GM19372 (cell line): ENCODE measurements around the gene MTAP.

Experiments
- ATAC-seq: cut with Tn5 transposase; IDR thresholded peaks from one replicate; pipeline ENCODE4 v1.9.1; 2021; ENCODE audit warnings: mild to moderate bottlenecking, low read depth, moderate library complexity; ENCODE audit not compliant: unreplicated experiment

The MTAP gene

DNA sequence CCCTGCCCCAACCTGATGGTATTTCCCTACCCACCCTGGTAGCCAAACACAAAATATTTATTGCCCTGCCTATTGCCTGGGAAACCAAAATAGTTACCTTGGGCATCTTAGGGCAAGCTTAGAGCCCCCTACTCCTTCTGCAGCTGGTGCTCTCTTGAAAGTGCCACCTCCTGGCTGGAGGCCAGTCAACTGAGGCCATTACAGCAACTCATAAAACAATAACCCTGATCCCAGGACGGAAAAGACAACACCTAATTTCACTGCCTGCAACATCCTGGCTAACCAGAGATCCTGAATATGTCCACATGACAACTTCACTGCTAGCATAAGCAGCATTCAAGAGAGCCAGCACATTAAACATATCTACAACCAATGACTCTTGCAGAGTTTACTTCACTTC lies 38.7 kb downstream of the MTAP start:
- ATAC-seq = no peak

DNA sequence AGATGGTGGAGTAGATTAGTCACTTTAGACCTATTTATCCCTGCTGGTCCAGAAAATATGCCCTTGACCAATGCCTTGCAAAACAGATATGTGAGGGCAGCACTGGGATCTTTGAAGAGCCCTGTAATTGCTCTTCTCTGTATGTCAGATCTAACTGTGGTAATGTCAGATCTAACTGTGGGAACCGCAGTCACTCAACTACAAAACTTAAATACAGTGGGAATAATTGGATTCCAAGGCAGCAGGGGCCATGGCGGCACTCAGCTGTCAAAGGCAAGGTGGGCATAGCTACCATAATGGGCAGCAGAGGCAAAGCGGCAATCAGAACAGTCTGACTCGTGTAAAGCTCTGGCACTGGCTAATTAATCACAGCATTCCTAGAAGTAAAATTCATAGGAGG lies 46.2 kb downstream of the MTAP start:
- no peak for ATAC-seq

DNA sequence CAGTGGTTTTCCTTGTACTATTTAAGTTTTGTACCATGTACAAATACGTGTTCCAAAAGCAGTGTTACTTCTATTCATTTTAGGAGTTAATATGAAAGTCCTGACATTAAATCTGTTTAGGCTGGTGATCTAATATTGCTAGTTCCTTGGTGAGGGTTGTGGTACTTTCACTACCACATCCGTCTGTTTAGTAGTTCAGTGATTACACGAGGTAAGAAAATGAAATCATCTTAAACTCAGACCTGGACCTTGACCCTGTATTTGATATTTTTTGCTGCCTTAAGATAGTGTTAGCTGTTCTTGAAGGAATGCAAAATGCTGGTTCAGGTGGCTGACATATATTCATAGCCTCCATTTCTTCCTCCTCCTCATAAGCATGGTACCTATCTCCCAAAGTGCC lies 50.3 kb downstream of the MTAP start:
- peak; percentile 90 for ATAC-seq

GRCh38 chr9:21853414-21853813 lies 51.0 kb downstream of the MTAP start:
- ATAC-seq = no peak

- ATAC-seq = no peak
These were observed 51.7 kb downstream of the MTAP start for GRCh38 chr9:21854119-21854518.

- no peak for ATAC-seq
These were observed 52.2 kb downstream of the MTAP start for GRCh38 chr9:21854594-21854993.

DNA sequence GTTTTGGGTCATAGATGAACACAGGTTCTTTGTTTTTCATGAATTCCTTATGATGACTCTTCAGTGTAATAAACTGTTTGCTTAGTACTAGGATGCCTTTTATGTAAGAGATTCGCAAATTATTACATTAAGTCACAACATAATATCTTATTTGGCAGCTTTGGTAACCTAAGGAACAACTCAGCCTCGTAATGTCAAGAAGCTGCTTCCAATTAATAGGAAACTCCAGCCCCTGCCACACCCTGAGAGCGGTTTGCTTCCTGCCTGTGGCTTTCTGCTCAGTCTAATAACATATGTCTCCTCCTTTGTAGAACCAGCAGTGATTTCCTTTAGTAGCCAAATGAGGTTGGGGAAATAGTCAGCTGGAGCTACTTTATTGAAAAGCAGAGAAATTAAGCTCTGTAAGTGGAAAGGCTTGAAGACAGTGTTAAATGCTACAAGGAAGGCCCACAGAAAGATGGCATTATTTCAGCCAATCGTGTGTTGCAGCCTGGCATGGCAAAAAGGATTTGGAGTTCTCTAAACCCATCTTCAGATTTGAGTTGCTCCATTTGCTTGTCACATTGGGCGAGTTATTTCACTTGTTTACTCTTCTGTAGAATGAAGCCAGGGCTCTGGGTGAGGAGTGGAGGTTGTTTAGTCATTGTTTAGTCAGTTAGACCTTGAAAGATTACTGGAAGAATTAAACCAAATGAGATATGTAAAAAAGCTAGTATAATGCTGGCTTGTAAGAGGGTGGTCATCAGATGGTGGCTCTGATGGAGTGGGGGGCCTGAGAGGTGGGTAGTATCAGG lies 54.1 kb downstream of the MTAP start:
- no peak for ATAC-seq

DNA sequence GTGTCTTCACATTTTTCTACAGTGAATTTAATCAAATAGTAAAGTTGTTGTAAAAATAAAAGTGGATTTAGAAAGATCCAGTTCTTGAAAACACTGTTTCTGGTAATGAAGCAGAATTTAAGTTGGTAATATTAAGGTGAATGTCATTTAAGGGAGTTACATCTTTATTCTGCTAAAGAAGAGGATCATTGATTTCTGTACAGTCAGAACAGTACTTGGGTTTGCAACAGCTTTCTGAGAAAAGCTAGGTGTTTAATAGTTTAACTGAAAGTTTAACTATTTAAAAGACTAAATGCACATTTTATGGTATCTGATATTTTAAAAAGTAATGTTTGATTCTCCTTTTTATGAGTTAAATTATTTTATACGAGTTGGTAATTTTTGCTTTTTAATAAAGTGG lies 60.4 kb downstream of the MTAP start:
- no peak for ATAC-seq

- ATAC-seq = no peak
These were observed 62.1 kb downstream of the MTAP start for GRCh38 chr9:21864505-21864904.

DNA sequence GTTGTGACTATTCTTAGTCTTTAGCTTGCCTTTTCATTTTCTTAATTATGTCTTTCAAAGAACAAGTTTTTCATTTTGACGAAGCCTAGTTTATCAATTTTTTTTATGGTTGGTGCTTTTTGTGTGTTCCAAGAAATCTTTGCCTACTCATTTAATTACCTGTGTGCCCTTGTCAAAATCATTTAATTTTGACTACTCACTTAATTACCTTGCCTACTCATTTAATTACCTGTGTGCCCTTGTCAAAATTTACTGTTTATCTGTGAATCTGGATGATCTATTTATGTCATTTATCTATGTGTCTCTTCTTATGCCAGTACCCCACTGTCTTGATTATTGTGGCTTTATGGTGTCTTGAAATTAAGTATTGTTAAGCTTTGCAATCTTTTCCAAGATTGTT lies 63.9 kb downstream of the MTAP start:
- ATAC-seq = no peak

- no peak for ATAC-seq
These were observed 69.0 kb downstream of the MTAP start for GRCh38 chr9:21871256-21871975.

DNA sequence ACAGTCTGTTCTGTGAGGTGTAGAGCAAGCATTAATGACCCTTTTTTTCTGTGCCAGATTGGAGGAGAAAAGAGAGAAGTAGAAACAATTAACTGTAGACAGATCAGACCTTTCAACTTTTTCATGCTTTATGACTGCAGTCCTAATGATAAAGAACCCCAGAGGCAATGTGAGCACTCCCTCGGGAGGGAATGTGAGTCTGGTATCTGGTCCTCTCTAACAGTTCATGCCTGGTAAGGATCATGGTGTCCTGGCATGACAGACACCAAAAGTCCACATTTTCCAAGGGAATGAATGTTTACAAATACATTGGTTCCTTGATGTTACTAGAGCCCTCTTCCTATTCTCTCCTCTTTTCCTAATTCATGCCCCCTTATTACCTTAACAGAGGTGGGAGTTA lies 70.3 kb downstream of the MTAP start:
- no peak for ATAC-seq

GRCh38 chr9:21873540-21874221 lies 71.2 kb downstream of the MTAP start:
- ATAC-seq = no peak

- ATAC-seq = no peak
These were observed 73.5 kb downstream of the MTAP start for GRCh38 chr9:21875893-21876292.

- no peak for ATAC-seq
These were observed 81.2 kb downstream of the MTAP start for GRCh38 chr9:21883642-21884041.

DNA sequence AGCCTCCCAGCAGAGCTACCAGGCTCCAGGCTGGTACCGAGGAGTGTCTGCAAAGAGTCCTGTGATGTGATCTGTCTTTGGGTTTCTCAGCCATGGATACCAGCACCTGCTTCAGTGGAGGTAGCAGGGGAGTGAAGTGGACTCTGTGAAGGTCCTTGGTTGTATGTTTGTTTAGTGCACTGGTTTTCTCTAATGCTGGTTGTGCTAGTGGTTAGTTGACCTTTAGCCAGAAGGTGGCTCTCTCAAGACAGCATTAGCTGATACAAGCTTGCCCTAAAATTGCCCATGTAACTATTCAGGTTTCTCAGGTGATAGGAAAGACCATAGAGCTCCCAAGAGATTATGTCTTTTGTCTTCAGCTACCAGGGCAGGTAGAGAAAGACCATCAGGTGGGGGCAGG lies 87.2 kb downstream of the MTAP start:
- no peak for ATAC-seq

DNA sequence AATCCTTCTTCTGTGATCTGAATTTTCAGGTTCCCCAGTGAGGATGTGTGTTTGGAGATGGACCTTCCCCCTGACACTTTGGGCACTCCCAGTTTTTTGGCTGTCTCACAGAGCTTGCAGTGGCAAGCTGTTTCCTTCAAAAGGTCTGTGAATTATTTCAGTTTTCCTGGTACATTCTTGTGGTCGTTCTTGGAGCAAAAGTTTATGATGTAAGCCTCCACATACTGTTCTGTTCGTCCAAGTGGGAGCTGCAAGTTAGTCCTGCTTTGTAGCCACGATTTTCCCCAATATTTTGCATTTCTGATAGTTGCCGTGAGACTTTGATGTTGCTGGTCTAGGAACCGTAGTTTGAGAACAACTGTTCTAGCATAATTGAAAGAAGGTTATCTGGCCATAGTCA lies 88.3 kb downstream of the MTAP start:
- no peak for ATAC-seq

DNA sequence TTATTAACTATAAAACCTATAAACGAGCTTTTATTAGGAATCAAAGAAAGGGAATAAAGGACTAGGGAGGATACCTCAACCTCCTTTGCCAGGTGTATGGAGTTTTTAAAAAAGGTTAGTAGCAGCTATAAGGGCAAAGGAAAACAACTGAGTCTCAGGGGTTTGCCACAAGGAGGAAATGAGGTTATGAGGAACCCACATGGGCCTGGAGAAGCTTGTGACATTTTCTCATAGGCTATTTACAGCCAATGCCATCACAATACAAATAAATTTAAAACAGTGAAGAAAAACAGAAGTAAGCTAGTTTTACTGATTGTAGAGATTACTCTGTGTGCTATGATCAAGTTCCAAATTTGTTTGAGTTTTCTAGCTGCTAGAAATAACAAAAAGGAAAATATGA lies 99.1 kb downstream of the MTAP start:
- no peak for ATAC-seq

DNA sequence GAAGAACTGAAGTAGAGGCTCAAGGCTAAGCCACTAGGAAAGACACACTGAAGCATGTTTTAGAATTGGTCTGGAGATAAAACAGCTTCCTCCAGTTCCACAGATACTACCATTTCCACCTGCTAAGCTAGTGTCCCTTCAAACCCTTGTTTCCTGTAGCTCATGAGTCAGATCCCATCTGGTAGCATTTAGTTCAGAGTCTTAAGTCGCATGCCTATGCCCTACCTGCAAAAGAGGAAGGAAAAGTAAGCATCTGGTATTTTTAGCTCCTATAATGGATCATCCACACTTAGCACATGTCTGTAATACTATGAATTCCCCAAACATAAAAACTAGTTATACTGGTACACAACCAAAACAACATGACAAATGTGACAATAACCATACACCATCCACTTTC lies 99.7 kb downstream of the MTAP start:
- no peak for ATAC-seq

DNA sequence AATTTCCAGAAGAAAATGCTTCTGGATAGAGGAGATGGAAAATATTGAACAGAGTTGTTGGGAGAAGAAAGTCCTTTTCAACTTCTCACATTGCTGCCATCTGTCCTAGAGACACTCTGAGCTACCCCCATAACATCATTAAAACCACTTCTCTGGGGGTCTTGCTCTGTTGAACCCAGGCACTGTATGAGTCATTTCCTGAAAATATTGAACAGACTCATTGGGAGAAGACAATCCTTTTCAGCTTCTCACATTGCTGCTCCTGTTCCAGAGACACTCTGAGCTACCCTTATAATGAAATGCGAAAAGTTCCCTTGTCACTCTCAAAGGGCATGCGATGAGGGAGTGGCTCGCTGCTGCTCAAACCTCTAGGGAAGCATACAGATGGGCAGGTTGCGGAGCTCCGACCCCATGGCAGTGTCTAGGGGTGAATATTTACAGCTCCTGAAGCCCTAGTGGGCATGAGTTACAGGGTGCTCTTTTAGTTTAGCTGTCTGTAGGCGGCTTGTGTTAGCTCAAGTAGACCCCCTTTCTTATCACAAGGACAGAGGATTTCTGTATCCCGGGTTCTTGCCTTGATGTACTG lies 101.0 kb downstream of the MTAP start:
- no peak for ATAC-seq

DNA sequence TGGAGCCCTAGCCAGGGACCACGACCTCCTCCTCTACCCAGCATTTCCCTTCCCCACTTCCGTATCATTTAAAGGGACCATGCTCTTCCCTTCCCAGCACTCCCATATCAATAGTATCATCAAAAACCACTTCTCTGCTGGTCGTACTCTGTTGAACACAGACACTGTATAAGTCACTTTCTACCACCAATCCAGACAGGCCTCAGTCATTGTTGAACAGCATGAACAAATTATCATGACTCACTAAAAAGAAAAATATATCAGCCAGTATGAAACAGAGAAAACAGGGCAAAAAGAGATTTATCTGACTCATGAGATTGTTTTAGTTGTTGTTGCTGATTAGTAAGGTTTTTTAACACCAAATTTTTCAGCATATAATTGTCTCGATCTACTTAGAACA lies 101.9 kb downstream of the MTAP start:
- no peak for ATAC-seq
